ENCODE results near the gene UBE2J2.

Gene UBE2J2

DNA sequence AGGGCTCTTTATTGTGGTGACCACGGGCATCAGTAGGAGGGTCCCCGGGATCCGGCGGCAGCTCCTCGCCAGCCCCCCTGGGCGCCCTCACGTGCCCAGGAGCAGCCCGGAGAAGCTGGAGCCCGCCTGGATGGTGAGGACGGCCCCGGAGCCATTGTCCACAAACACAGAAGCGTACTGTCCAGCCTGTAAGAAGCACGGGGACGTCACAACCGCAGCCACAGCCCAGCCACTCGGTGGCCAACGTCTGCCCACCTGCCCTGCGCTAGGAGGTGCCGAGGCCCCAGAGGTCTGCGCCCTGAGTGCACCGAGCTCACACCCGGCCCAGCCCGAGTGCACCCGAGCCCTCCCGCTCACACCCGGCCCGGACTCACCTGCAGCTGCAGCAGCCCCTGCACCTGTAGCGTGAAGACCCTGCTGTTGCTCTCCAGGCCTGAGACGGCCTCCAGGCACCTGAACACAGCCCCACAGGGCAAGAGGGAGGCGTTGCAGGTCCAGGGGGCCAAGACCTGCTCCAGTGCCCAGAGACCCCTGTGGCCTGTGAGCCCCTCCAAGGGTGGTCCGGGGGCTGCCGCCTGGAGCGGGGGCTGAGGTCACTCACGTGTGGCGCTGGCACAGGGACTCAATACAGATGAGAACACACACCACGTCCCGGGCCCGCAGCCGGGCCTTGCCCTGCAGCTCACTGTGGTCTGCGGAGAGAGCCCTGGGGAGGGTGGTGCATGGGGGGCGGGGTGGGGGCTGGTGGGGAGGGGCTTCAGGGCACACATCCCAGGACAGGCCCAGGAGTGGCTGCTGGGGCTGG, 31.0 kb downstream of the UBE2J2 start:
- in situ Hi-C loops (cut with MboI; ENCODE audit: low sequenced_read_pairs) = no loop called here

DNA sequence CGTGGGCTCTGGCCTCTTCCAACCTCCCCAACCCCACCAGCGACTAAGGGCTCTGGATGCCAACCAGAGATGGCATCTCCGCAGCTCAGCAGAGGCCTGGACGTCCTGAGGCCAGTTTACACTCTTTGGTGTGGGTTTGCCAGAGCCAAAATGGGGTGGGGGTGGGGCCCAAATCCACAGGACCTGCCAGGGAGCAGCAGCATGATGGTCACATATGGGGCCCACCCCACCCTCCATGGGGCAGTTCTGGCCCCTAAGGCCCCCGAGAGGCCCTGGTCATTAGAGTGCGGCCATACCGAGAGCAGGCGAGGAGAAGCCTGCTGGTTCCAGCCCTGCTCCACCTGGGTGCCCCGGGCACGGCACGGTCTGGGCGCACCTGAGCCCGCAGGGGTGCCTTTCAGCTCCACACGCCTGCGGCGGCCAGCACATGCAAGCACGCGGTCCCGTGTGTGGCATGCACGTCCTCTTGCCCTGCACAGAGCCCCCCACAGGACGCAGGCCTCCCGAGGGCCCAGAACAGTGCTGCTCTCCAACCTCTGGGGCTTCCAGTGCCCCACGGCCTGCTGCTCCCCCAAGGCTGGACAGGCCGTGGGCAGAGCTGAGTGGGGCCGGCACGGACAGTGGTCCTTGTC, 31.9 kb downstream of the UBE2J2 start:
- in situ Hi-C loops (cut with MboI; ENCODE audit: low sequenced_read_pairs) = no loop called here

DNA sequence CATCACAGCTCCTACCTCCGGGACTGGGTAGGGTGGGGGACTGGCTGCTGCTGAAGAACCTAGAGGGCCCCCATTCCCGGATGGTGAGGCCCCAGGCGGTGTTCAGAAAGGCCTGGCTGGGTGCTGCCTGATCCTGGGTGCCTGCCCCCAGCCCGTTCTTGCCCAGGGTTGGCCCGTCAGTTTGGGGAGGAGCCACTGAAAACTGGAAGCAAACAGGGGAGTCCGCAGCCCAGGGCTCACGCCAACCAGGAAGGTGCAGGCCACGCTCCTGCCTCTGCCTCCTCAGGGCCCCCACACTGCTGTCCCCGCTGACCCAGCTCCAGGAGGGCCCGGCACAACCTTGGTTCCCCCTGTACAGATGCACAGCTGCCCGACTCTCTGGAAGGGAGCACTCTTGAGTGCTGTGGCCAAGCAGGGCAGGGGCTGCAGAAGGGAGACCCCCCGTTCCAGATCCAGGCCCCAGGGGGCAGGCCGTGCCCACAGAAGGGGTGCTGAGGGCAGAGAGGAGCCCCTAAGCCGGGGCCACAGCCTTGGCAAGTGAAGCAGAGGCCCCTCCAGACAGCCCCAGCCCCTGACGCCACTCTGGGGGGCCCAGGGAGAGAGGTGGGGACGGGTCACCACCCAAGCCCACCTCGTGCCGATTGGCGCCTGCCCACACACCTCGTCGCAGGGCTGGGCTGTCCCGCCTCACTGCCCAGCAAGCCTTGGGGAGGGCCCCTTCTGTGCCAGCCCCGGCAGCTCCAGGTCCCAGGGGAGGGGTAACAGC, 32.6 kb downstream of the UBE2J2 start:
- in situ Hi-C loops (cut with MboI; ENCODE audit: low sequenced_read_pairs) = no loop called here

DNA sequence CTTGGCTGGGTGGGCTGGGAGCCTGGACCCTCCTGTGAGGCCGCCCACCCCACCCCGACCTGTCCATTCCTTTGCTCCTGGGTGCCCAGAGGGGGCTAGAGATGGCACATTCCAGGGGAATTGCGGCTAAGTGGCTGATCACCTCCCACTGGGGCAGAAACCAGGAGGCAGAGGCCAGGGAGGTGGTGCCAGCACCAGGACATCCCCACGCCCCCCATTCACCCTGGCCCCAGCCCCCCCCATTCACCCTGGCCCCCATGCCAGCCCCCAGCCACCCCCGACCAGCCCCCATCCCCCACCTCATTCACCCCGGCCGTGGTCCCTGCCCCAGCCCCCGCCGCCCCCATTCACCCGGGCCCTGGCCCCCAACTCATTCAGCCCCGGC, 33.3 kb downstream of the UBE2J2 start:
- in situ Hi-C loops (cut with MboI; ENCODE audit: low sequenced_read_pairs) = no loop called here

- in situ Hi-C loops (cut with MboI; ENCODE audit: low sequenced_read_pairs) = no loop called here
Measured at GRCh38 chr1:1239614-1240347, 33.9 kb downstream of the UBE2J2 start.

GRCh38 chr1:1239227-1239613, 34.4 kb downstream of the UBE2J2 start:
- in situ Hi-C loops (cut with MboI; ENCODE audit: low sequenced_read_pairs) = no loop called here

GRCh38 chr1:1238702-1239178, 34.9 kb downstream of the UBE2J2 start:
- in situ Hi-C loops (cut with MboI; ENCODE audit: low sequenced_read_pairs) = no loop called here

GRCh38 chr1:1237874-1238701, 35.6 kb downstream of the UBE2J2 start:
- in situ Hi-C loops (cut with MboI; ENCODE audit: low sequenced_read_pairs) = no loop called here

- in situ Hi-C loops (cut with MboI; ENCODE audit: low sequenced_read_pairs) = no loop called here
Measured at GRCh38 chr1:1236945-1237873, 36.4 kb downstream of the UBE2J2 start.

DNA sequence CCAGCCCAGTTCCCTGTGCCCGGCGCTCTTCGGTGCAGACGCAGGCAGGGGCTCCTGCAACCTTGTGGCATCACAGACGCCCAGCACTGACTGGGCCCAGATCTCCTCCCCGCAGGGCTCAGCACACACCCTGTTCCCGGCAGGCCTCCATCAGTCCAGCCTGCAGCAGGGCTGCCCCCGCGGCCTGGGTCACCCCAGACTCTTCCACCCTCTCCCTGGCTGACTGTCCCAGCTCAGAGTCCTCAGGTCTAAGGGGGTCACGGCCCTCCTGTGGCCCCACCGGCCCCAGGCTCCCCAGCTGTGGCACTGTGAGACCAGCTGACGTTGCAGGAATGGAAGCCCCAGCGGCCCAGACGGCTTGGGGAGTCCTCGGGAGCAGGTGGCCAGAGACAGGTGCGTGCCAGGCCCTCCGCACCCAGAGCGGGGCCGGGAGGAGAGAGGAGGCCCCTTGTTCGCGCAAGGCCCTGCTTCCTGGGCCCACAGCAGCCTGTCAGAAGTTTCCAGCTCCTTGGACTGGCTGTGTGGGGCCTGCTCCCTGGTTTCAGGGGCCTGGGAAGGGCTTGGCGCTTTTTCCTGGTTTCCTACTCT, 37.4 kb downstream of the UBE2J2 start:
- in situ Hi-C loops (cut with MboI; ENCODE audit: low sequenced_read_pairs) = no loop called here

DNA sequence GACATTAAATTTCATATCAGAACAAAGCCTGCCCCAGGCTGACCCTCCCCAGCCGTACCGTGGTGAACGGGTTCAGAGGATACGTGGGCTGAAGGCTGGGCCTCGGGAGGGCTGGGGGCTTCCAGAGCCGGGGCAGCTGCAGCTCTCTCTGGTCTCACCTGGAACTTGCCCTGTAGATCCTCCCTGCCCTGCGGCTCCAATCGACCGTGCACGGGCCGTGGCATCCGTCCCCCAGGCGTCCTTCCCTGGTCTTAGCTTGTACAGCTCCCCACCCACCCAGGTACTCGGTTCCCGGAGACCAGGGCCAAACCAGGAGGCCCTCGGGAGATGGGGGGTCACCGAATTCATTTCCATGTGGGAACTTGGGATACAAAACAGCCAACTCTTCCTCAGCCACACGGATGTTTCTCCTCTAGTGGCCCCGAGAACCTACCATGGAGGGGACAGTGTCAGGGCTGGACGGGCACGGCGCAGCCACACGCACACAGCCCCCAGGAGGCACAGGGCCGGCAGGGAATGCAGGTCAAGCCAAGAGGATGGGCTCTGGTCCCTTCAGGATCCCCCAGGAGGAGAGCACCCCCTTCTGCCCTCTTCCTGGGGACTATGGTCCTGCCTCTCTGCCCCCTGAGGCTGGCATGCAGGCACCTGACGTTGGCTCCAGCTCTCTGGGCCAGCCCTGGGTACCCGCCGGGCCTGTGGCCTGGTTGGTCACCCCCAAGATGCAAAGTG, 38.5 kb downstream of the UBE2J2 start:
- in situ Hi-C loops (cut with MboI; ENCODE audit: low sequenced_read_pairs) = no loop called here

DNA sequence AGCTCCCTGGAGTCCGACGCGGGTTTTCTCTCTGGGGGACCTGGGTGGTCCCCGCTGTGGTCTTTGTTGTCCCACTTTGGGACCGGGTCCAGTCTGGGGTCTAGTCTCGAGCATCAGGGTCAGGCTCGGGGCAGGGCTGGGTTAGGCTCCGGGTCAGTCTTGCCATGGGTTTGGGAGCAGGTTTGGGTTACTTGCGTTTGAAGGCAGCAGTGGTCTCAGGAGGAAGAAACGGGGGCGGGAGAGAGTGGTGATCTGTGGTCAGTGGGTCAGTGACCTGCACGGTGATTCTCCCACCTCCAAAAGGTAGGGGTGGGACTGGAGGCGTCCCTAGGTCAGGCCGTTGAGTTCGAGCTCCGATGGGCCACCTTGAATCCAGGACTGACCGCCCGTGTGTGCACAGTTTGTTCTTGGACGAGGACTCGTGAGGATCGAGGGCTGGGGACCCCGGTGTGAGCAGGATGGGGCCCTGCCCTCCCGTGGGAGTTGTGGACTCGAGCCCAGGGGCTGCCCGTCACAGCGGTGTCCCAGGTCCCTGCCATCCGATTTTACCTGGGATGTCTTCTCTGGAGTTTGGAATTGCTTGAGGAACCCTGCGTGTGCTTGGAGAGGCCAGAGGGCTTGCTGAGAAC, 39.4 kb downstream of the UBE2J2 start:
- in situ Hi-C loops (cut with MboI; ENCODE audit: low sequenced_read_pairs) = no loop called here

DNA sequence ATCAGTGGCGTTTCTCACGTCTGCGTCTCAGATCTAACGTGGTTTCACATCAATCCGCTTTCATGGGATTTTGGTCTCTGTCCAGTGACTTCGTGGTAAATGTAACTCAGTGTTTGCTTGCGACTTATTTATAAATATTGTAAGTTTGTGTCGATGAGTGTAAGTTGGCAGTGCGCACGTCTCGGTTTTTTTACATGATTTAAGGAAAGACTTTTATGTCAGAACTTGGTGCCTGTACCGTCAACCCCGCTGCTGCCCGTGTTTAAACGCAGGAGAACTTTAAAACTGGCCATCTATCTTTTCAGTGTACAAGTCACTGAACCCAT, 40.1 kb downstream of the UBE2J2 start:
- in situ Hi-C loops (cut with MboI; ENCODE audit: low sequenced_read_pairs) = no loop called here

DNA sequence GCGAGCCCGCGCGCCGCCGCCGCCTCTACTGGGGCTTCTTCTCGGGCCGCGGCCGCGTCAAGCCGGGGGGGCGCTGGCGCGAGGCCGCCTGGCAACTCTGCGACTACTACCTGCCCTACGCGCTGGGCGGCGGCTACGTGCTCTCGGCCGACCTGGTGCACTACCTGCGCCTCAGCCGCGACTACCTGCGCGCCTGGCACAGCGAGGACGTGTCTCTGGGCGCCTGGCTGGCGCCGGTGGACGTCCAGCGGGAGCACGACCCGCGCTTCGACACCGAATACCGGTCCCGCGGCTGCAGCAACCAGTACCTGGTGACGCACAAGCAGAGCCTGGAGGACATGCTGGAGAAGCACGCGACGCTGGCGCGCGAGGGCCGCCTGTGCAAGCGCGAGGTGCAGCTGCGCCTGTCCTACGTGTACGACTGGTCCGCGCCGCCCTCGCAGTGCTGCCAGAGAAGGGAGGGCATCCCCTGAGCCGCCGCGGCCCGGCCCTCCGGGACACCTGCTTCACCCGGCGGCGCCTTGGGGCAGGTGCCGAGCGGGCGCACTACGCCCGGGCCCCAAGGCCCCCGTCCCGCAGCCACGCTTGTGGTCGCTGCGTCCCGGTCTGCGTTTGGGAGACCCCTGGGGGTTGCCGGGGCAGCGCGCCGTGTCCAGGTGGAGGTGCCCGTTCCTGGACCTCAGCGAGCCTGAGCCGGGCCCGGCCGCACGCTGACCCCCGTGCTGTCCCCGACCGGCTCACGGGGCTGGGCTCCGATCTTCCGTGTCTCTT, 40.7 kb downstream of the UBE2J2 start:
- in situ Hi-C loops (cut with MboI; ENCODE audit: low sequenced_read_pairs) = no loop called here

DNA sequence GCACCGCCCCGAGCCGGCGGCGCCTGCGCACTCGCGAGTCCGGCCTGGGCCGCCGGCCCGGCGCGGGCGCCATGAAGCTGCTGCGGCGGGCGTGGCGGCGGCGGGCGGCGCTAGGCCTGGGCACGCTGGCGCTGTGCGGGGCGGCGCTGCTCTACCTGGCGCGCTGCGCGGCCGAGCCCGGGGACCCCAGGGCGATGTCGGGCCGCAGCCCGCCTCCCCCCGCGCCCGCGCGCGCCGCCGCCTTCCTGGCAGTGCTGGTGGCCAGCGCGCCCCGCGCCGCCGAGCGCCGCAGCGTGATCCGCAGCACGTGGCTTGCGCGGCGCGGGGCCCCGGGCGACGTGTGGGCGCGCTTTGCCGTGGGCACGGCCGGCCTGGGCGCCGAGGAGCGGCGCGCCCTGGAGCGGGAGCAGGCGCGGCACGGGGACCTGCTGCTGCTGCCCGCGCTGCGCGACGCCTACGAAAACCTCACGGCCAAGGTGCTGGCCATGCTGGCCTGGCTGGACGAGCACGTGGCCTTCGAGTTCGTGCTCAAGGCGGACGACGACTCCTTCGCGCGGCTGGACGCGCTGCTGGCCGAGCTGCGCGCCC, 41.4 kb downstream of the UBE2J2 start, which contains the start of gene B3GALT6:
TSS of gene B3GALT6 (plus strand) at position 30 of the 588 bp plus-strand sequence. CDS start at position 72, 42 bp downstream.
- in situ Hi-C loops (cut with MboI; ENCODE audit: low sequenced_read_pairs) = no loop called here

DNA sequence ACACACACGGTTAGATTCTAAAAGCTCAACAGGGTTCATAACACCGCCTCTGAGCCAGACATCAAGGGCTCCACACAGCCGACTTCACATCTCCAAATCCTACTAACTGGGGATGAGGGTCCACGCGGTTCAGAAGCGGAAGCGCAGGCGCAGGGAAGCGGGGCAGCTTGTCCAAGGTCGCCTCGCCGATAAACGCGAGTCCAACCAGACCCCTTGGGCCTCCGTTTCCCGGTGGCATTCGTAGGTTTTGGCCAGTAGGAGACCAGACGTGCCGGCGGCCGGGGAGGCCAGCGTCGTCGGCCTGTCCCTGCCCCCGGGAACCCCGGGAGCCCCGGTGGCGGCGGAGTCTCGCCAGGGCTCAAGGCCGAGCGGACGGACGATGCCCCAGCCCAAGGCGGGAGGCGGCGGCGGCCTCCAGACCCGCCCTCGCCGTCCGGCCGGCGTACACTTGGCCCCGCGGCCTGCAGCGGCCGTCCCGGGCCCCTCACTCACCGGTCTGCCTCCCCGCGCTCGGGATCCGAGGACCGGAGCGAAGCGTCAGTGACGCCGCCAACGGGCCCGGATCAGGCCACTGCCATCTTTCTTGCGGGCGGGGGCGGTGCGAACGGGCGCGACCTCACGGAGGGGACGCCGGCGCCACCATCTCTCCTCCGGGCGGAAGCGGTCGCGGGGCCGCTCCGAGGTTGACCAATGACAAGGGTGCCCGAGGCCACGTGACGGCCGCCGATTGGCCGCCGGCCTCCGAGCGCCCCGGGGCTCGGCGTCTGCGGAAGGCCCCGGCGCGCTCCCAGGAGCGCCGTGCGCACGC, 42.0 kb downstream of the UBE2J2 start, which contains the start of gene SDF4:
TSS of gene SDF4 (minus strand) at position 602 of the 808 bp plus-strand sequence. CDS start 3,229 bp downstream, outside the sequence.
- in situ Hi-C loops (cut with MboI; ENCODE audit: low sequenced_read_pairs) = no loop called here

All from HL-60/S4 (cell line).